Measurements from ENCODE around the gene KCNIP1.

Gene KCNIP1

GRCh38 chr5:170562166-170562874, 58.5 kb downstream of the KCNIP1 start:
- Mint-ChIP-seq H3K4me1 (peaks cover 11% of the 10 kb centered on the region), H3K4me3 (no peak overlapping the region), H3K36me3 (ENCODE audit: low read depth) (no peaks in the 10 kb centered on the region), H3K27me3 (ENCODE audit: low read depth) (peaks cover 67% of the 10 kb centered on the region), H3K27ac (no peak overlapping the region), H3K9me3 (no peaks in the 10 kb centered on the region)
- no peak for TF ChIP-seq CTCF (IDR thresholded peaks at IDR 0.05; ENCODE audit: unreplicated experiment in 3 of 3)

DNA sequence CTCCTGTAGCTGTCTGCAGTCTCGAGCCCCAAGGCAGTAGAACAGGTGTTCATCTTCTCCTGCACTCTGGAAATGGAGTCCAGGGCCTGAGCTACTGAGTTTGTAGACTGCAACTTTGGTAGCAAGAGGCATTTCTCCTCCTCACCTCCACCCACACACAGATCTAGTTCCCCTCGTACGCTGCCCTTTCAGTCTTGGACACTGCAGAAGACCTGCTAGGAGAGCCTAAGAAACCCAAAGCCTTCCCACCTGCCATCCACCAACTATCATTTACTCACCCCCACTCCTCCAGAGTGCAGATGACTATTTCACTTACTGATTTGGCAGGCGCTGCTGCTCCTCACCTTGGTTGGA, 59.0 kb downstream of the KCNIP1 start:
- H3K4me1 Mint-ChIP-seq: peaks cover 11% of the 10 kb centered on the region
- no peak for TF ChIP-seq CTCF (IDR thresholded peaks at IDR 0.05; ENCODE audit: unreplicated experiment in 3 of 3)
- H3K36me3 Mint-ChIP-seq (ENCODE audit: low read depth): no peaks in the 10 kb centered on the region
- H3K27me3 Mint-ChIP-seq (ENCODE audit: low read depth): peaks cover 64% of the 10 kb centered on the region
- H3K9me3 Mint-ChIP-seq: no peaks in the 10 kb centered on the region
- no peak overlapping the region for H3K27ac Mint-ChIP-seq
- no peak overlapping the region for H3K4me3 Mint-ChIP-seq

- TF ChIP-seq CTCF (IDR thresholded peaks at IDR 0.05; ENCODE audit: unreplicated experiment in 3 of 3): no peak
- Mint-ChIP-seq H3K4me3 (no peak overlapping the region), H3K36me3 (ENCODE audit: low read depth) (no peaks in the 10 kb centered on the region), H3K27me3 (ENCODE audit: low read depth) (peaks cover 54% of the 10 kb centered on the region), H3K9me3 (no peaks in the 10 kb centered on the region), H3K27ac (no peak overlapping the region), H3K4me1 (peaks cover 6% of the 10 kb centered on the region)
These were observed 60.2 kb downstream of the KCNIP1 start for GRCh38 chr5:170563824-170564567.

DNA sequence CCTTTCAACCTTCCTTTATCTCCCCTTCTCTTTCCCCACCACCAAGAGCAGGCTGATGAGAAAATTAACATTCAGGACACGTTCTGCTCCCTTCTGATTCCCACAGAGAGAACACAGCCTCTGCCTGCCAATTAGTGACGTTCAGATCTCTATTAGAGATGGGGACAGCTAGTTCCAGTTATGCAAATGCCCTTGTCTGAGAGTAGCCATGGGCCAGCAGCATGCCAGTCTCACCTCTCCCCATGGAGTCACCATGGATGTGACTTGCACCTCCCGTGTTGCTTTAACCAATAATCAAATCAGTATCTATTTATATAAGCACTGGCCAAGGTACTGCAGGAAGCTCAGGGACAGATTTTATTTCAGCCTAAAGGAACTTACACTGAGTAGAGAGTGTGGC, 61.3 kb downstream of the KCNIP1 start:
- Mint-ChIP-seq H3K27ac (peak overlapping the region in 1 of 3 experiments; percentile 9), H3K4me3 (no peak overlapping the region), H3K36me3 (ENCODE audit: low read depth) (no peaks in the 10 kb centered on the region), H3K4me1 (peaks cover under 1% of the 10 kb centered on the region), H3K27me3 (ENCODE audit: low read depth) (peaks cover 53% of the 10 kb centered on the region), H3K9me3 (no peaks in the 10 kb centered on the region)
- no peak for TF ChIP-seq CTCF (IDR thresholded peaks at IDR 0.05; ENCODE audit: unreplicated experiment in 3 of 3)

- H3K27me3 Mint-ChIP-seq (ENCODE audit: low read depth): peaks cover 40% of the 10 kb centered on the region
- no peak overlapping the region for H3K4me3 Mint-ChIP-seq
- H3K36me3 Mint-ChIP-seq (ENCODE audit: low read depth): no peaks in the 10 kb centered on the region
- no peak overlapping the region for H3K27ac Mint-ChIP-seq
- H3K4me1 Mint-ChIP-seq: peaks cover 25% of the 10 kb centered on the region
- TF ChIP-seq CTCF (IDR thresholded peaks at IDR 0.05; ENCODE audit: unreplicated experiment in 3 of 3): no peak
- no peaks in the 10 kb centered on the region for H3K9me3 Mint-ChIP-seq
These were observed 65.3 kb downstream of the KCNIP1 start for GRCh38 chr5:170569101-170569500.

DNA sequence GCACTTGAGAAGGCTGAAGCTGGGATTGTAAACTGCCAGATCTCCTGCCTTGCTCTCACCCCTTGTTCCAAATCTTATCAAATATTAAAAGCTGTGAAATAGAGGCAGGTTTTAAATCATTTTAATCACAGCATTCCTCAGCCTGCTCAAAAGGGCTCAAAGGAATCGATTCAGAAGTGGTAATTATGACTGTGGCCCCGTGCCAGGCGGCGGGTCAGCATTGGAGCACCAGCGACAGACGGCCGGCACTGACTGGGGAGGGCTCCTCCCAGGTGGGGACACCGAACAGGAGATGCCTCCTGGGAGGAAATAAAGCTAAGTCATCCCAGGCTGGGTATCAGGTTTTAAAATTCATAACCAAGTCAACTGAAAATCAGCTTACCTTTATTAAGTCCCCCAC, 66.7 kb downstream of the KCNIP1 start:
- H3K27ac Mint-ChIP-seq: no peak overlapping the region
- peaks cover under 1% of the 10 kb centered on the region for H3K9me3 Mint-ChIP-seq
- no peak overlapping the region for H3K4me3 Mint-ChIP-seq
- H3K4me1 Mint-ChIP-seq: peaks cover 25% of the 10 kb centered on the region
- TF ChIP-seq CTCF (IDR thresholded peaks at IDR 0.05; ENCODE audit: unreplicated experiment in 3 of 3): no peak
- no peaks in the 10 kb centered on the region for H3K36me3 Mint-ChIP-seq (ENCODE audit: low read depth)
- H3K27me3 Mint-ChIP-seq (ENCODE audit: low read depth): peaks cover 50% of the 10 kb centered on the region
